IMR-90 (cell line): Measurements from ENCODE around the gene KHK. TPM values are rescaled to one million over a fixed set of nuclear protein-coding genes. Genes with fewer than 3 reads are reported as not detected.

Experiments used
- ATAC-seq: fragments of 200-7000 bp; cut with Tn5 transposase; 2 replicates; pipeline ENCODE4 v1.9.1; 2020; ENCODE audit warnings: low read depth, mild to moderate bottlenecking, moderate library complexity
- BruUV-seq: library from RNA; stranded (reverse); fragments of 400-500 nt; replicated peaks from 2 replicates; lab custom pipeline; 2021; lab: Mats Ljungman, UMichigan
- CTCF ChIA-PET: fragments of 300-600 bp; formaldehyde crosslinking; extraction: SDS; loops from one replicate; lab custom pipeline; 2021; ENCODE audit warnings: antibody characterized with exemption; lab: Yijun Ruan, JAX
- POLR2A ChIA-PET: fragments of 300-600 bp; sonication (Branson Sonifier 250); formaldehyde crosslinking; loops from one replicate; lab custom pipeline; 2022; ENCODE audit warnings: antibody characterized with exemption; ENCODE audit not compliant: unreplicated experiment; lab: Charles Lee
- DNase-seq: peaks from one replicate; pipeline ENCODE4 v3.0.0; 2013
- H2AFZ ChIP-seq: replicated peaks from 2 replicates; pipeline ENCODE3; 2013; ENCODE audit warnings: low read length, mild to moderate bottlenecking; ENCODE audit not compliant: poor library complexity
- H2AK5ac ChIP-seq: 2 replicates; pipeline ENCODE4 v1.6.1; 2013; ENCODE audit warnings: low read depth, low read length, inconsistent platforms
- H2AK9ac ChIP-seq: replicated peaks from 2 replicates; pipeline ENCODE3; 2013; ENCODE audit warnings: mild to moderate bottlenecking, low read depth, low read length, moderate library complexity; ENCODE audit not compliant: poor library complexity
- H2BK120ac ChIP-seq: 2 replicates; pipeline ENCODE4 v1.6.1; 2013; ENCODE audit warnings: low read depth, low read length, inconsistent platforms
- H2BK15ac ChIP-seq: 3 replicates; pipeline ENCODE4 v1.6.1; 2013; ENCODE audit warnings: low read depth, low read length, inconsistent platforms
- H2BK20ac ChIP-seq: 2 replicates; pipeline ENCODE4 v1.6.1; 2013; ENCODE audit warnings: low read depth, mild to moderate bottlenecking, inconsistent platforms, low read length, moderate library complexity
- H2BK5ac ChIP-seq: 2 replicates; pipeline ENCODE4 v1.6.1; 2013; ENCODE audit warnings: mild to moderate bottlenecking, low read depth, low read length, inconsistent platforms; ENCODE audit not compliant: poor library complexity, severe bottlenecking
- H3K14ac ChIP-seq: replicated peaks from 2 replicates; pipeline ENCODE4 v1.6.1; 2013; ENCODE audit warnings: low read depth, low read length, inconsistent platforms
- H3K18ac ChIP-seq: 2 replicates; pipeline ENCODE4 v1.6.1; 2013; ENCODE audit warnings: low read depth, low read length, control low read depth
- H3K23ac ChIP-seq: 2 replicates; pipeline ENCODE4 v1.6.1; 2013; ENCODE audit warnings: low read depth, low read length, inconsistent platforms
- H3K27ac ChIP-seq: 2 replicates; pipeline ENCODE4 v1.5.1; 2013; ENCODE audit warnings: mild to moderate bottlenecking, control low read depth, low read length; ENCODE audit not compliant: insufficient read depth
- H3K27me3 ChIP-seq: 2 replicates; pipeline ENCODE4 v1.6.1; 2013; ENCODE audit warnings: low read length; ENCODE audit not compliant: control insufficient read depth, insufficient read depth
- H3K36me3 ChIP-seq: 2 replicates; pipeline ENCODE4 v1.6.1; 2013; ENCODE audit warnings: low read length, mixed read lengths; ENCODE audit not compliant: control insufficient read depth, insufficient read depth
- H3K4ac ChIP-seq: 2 replicates; pipeline ENCODE4 v1.6.1; 2013; ENCODE audit warnings: low read depth, low read length, inconsistent platforms
- H3K4me1 ChIP-seq: 2 replicates; pipeline ENCODE4 v1.6.1; 2013; ENCODE audit warnings: low read length, mixed read lengths; ENCODE audit not compliant: control insufficient read depth, insufficient read depth
- H3K4me2 ChIP-seq: 2 replicates; pipeline ENCODE4 v1.6.1; 2013; ENCODE audit warnings: low read depth, mild to moderate bottlenecking, control low read depth, low read length, moderate library complexity
- H3K4me3 ChIP-seq: 2 replicates; pipeline ENCODE4 v1.5.1; 2013; ENCODE audit warnings: low read depth, mild to moderate bottlenecking, control low read depth, low read length, moderate library complexity; ENCODE audit not compliant: insufficient read depth
- H3K56ac ChIP-seq: 2 replicates; pipeline ENCODE4 v1.6.1; 2013; ENCODE audit warnings: low read length, inconsistent platforms; ENCODE audit not compliant: insufficient read depth; ENCODE audit errors: extremely low read depth
- H3K79me1 ChIP-seq, 2 experiments: 2 replicates each; pipeline ENCODE4 v1.6.1; 2013; ENCODE audit warnings: low read length in 2 of 2, inconsistent platforms in 1 of 2, low read depth in 1 of 2
- H3K9ac ChIP-seq: 2 replicates; pipeline ENCODE4 v1.6.1; 2013; ENCODE audit warnings: low read depth, low read length, control low read depth
- H3K9me1 ChIP-seq: 2 replicates; pipeline ENCODE4 v1.6.1; 2013; ENCODE audit warnings: low read length, inconsistent platforms; ENCODE audit not compliant: insufficient read depth
- H3K9me3 ChIP-seq: 2 replicates; pipeline ENCODE4 v1.6.1; 2013; ENCODE audit warnings: low read length; ENCODE audit not compliant: control insufficient read depth, insufficient read depth
- H4K20me1 ChIP-seq: 2 replicates; pipeline ENCODE4 v1.6.1; 2013; ENCODE audit warnings: low read length, inconsistent platforms; ENCODE audit not compliant: insufficient read depth
- H4K5ac ChIP-seq: 2 replicates; pipeline ENCODE4 v1.6.1; 2013; ENCODE audit warnings: mild to moderate bottlenecking, low read depth, low read length, control low read depth
- H4K8ac ChIP-seq, 2 experiments: 2 replicates each; pipeline ENCODE4 v1.6.1; 2013; ENCODE audit warnings: low read depth in 2 of 2, low read length in 2 of 2, control low read depth in 1 of 2, inconsistent platforms in 1 of 2
- H4K91ac ChIP-seq: 2 replicates; pipeline ENCODE4 v1.6.1; 2013; ENCODE audit warnings: low read depth, low read length, inconsistent platforms; ENCODE audit not compliant: insufficient read depth
- BHLHE40 ChIP-seq: fragments of 150-350 bp; IDR thresholded peaks from 2 replicates; pipeline ENCODE4 v1.6.1; 2016; ENCODE audit warnings: mild to moderate bottlenecking, low read depth, low read length
- CEBPB ChIP-seq: IDR thresholded peaks from 2 replicates; pipeline ENCODE4 v1.6.1; 2012; ENCODE audit warnings: low read depth, low read length, improper control_type of control experiment
- CHD1 ChIP-seq: IDR thresholded peaks from 2 replicates; pipeline ENCODE4 v1.6.1; 2012; ENCODE audit warnings: low read depth, low read length, improper control_type of control experiment
- FOS ChIP-seq: fragments of 150-350 bp; IDR thresholded peaks from 2 replicates; pipeline ENCODE4 v1.6.1; 2016; ENCODE audit warnings: low read depth, low read length
- MAFK ChIP-seq: IDR thresholded peaks from 2 replicates; pipeline ENCODE4 v1.6.1; 2012; ENCODE audit warnings: low read depth, low read length, improper control_type of control experiment
- MAZ ChIP-seq: IDR thresholded peaks from 2 replicates; pipeline ENCODE4 v1.6.1; 2012; ENCODE audit warnings: low read depth, mild to moderate bottlenecking, low read length, improper control_type of control experiment, moderate library complexity, borderline replicate concordance
- MXI1 ChIP-seq: IDR thresholded peaks from 2 replicates; pipeline ENCODE4 v1.6.1; 2012; ENCODE audit warnings: low read depth, mild to moderate bottlenecking, low read length, moderate library complexity, borderline replicate concordance
- NFE2L2 ChIP-seq: fragments of 150-350 bp; IDR thresholded peaks from 2 replicates; pipeline ENCODE4 v1.6.1; 2016; ENCODE audit warnings: low read depth, mild to moderate bottlenecking, low read length
- POLR2A ChIP-seq: IDR thresholded peaks from 2 replicates; pipeline ENCODE4 v1.6.1; 2012; ENCODE audit warnings: mild to moderate bottlenecking, low read depth, low read length
- RAD21 ChIP-seq: IDR thresholded peaks from 2 replicates; pipeline ENCODE4 v1.6.1; 2012; ENCODE audit warnings: low read length, improper control_type of control experiment
- RCOR1 ChIP-seq: IDR thresholded peaks from 2 replicates; pipeline ENCODE4 v1.6.1; 2012; ENCODE audit warnings: mild to moderate bottlenecking, low read length, improper control_type of control experiment; ENCODE audit not compliant: insufficient replicate concordance
- RFX5 ChIP-seq: IDR thresholded peaks from 2 replicates; pipeline ENCODE4 v1.8.0; 2012; ENCODE audit warnings: low read depth, mild to moderate bottlenecking, low read length, moderate library complexity
- SMC3 ChIP-seq: fragments of 150-350 bp; IDR thresholded peaks from 2 replicates; pipeline ENCODE4 v1.6.1; 2016; ENCODE audit warnings: low read depth, mild to moderate bottlenecking, antibody characterized with exemption, low read length, moderate library complexity
- whole genome bisulfite sequencing, 2 experiments: methylation state at CpG; one replicate each; pipeline versions ENCODE4 v1.1.5 to v1.1.7; 2013; ENCODE audit warnings: missing lambda C conversion rate in 2 of 2; ENCODE audit not compliant: insufficient read length in 1 of 2; ENCODE audit errors: extremely low coverage in 2 of 2; 5-methylcytosine and 5-hydroxymethylcytosine counted together
- dilution Hi-C: fragments of 300-500 bp; cut with HindIII; formaldehyde crosslinking; loops from one replicate; pipeline ENCODE4 v1.14.3; 2018; ENCODE audit warnings: low sequenced_read_pairs; ENCODE audit not compliant: unreplicated experiment
- in situ Hi-C: fragments of 300-500 bp; cut with MboI; formaldehyde crosslinking; loops from 3 replicates; pipeline ENCODE4 v1.14.3; 2019; ENCODE audit warnings: low sequenced_read_pairs, inconsistent platforms, mixed read lengths
- intact Hi-C: fragments of 100-400 bp; cut with micrococcal nuclease; formaldehyde crosslinking; loops from 2 replicates; pipeline ENCODE4 v1.10.0; 2022
- polyA plus RNA-seq, 3 experiments: library from polyadenylated mRNA; depleted of rRNA; stranded (reverse); fragments of >200 nt; gene quantifications; 2 replicates each; pipeline ENCODE4 v1.2.3, GENCODE V29; 2012; ENCODE audit warnings: low replicate concordance in 1 of 3
- total RNA-seq: library from RNA; depleted of rRNA; stranded (reverse); fragments of >200 nt; gene quantifications from 2 replicates; pipeline ENCODE4 v1.2.3, GENCODE V29; 2012
- TF ChIP-seq, protein P1 (sequence below): fragments of 150-350 bp; IDR thresholded peaks from 2 replicates; pipeline ENCODE4 v1.6.1; 2017; ENCODE audit warnings: mild to moderate bottlenecking, antibody characterized with exemption, low read length, low read depth
- TF ChIP-seq, protein P2 (sequence below): fragments of 150-350 bp; IDR thresholded peaks from 2 replicates; pipeline ENCODE4 v1.6.1; 2016; ENCODE audit warnings: low read depth, mild to moderate bottlenecking, low read length, moderate library complexity, borderline replicate concordance
- TF ChIP-seq, protein P3 (sequence below): conservative IDR thresholded peaks from 2 replicates; pipeline ENCODE4 v1.5.1; 2012; ENCODE audit warnings: mild to moderate bottlenecking, low read depth, low read length, improper control_type of control experiment

The KHK gene
- total and polyA plus RNA-seq, 2 of the 4 experiments (the other 2 are of a cell fraction), result 0.72 to 0.82 TPM

DNA sequence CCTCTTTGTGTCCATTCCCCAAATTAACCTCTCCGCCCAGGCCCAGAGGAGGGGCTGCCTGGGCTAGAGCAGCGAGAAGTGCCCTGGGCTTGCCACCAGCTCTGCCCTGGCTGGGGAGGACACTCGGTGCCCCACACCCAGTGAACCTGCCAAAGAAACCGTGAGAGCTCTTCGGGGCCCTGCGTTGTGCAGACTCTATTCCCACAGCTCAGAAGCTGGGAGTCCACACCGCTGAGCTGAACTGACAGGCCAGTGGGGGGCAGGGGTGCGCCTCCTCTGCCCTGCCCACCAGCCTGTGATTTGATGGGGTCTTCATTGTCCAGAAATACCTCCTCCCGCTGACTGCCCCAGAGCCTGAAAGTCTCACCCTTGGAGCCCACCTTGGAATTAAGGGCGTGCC lies 13.5 kb downstream of the KHK start:
- Histone ChIP-seq H4K8ac (no peak overlapping the region), H2BK5ac (no peak overlapping the region), H3K4me3 (no peak overlapping the region), H2BK120ac (no peak overlapping the region), H3K4me1 (0 out of 2 replicates have a peak, but pooled peaks cover 3% of the 10 kb centered on the region), H3K9ac (no peak overlapping the region), H3K9me1 (peaks cover 7% of the 10 kb centered on the region; the same call in 1 of the 2 replicates), H3K79me1 (no peaks in the 10 kb centered on the region), H3K27ac (no peak overlapping the region), H4K91ac (no peak overlapping the region), H3K27me3 (peaks cover 28% of the 10 kb centered on the region), H3K36me3 (no peaks in the 10 kb centered on the region), H2AK5ac (no peak overlapping the region), H3K23ac (no peak overlapping the region), H3K14ac (no peak overlapping the region), H2BK20ac (no peak overlapping the region), H4K5ac (no peak overlapping the region), H2BK15ac (no peak overlapping the region), H3K4ac (no peak overlapping the region), H4K20me1 (no peaks in the 10 kb centered on the region), H2AFZ (no peak overlapping the region), H3K4me2 (no peak overlapping the region), H3K9me3 (no peaks in the 10 kb centered on the region), H3K18ac (no peak overlapping the region), H3K56ac (no peak overlapping the region), H2AK9ac (no peak overlapping the region)
- ChIA-PET POLR2A (no interaction called here), CTCF (interaction anchor here (0.8 to 1.7 kb wide), 3 partner anchors 91 to 203 kb away, joined by 3 to 4 read pairs (median 3); no protein-coding TSS in a partner anchor)
- 71% methylated on average over 3 of the region's 10 CpGs; no CpG with 5 or more reads in 1 of the 2 experiments for WGBS, 2 experiments
- intact Hi-C loops, result no loop called here
- dilution Hi-C loops, result no loop called here
- BruUV-seq, result no TSS peak
- ATAC-seq, result no peak
- in situ Hi-C loops, result loop anchor here (5.0 kb wide), 1 partner anchor 97 kb away; no protein-coding TSS in a partner anchor
- TF ChIP-seq MAZ, result no peak
- TF ChIP-seq NFE2L2, result no peak
- no peak for TF ChIP-seq POLR2A
- no peak for TF ChIP-seq FOS
- TF ChIP-seq, protein P1, sequence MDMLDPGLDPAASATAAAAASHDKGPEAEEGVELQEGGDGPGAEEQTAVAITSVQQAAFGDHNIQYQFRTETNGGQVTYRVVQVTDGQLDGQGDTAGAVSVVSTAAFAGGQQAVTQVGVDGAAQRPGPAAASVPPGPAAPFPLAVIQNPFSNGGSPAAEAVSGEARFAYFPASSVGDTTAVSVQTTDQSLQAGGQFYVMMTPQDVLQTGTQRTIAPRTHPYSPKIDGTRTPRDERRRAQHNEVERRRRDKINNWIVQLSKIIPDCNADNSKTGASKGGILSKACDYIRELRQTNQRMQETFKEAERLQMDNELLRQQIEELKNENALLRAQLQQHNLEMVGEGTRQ, result no peak
- TF ChIP-seq SMC3, result no peak
- no peak for TF ChIP-seq CEBPB
- TF ChIP-seq MAFK, result no peak
- no peak for TF ChIP-seq BHLHE40
- TF ChIP-seq RFX5, result no peak
- TF ChIP-seq, protein P2, sequence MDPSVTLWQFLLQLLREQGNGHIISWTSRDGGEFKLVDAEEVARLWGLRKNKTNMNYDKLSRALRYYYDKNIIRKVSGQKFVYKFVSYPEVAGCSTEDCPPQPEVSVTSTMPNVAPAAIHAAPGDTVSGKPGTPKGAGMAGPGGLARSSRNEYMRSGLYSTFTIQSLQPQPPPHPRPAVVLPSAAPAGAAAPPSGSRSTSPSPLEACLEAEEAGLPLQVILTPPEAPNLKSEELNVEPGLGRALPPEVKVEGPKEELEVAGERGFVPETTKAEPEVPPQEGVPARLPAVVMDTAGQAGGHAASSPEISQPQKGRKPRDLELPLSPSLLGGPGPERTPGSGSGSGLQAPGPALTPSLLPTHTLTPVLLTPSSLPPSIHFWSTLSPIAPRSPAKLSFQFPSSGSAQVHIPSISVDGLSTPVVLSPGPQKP, result no peak
- no peak for TF ChIP-seq RAD21
- TF ChIP-seq MXI1, result no peak
- no peak for TF ChIP-seq CHD1
- no peak for TF ChIP-seq RCOR1
- TF ChIP-seq, protein P3, sequence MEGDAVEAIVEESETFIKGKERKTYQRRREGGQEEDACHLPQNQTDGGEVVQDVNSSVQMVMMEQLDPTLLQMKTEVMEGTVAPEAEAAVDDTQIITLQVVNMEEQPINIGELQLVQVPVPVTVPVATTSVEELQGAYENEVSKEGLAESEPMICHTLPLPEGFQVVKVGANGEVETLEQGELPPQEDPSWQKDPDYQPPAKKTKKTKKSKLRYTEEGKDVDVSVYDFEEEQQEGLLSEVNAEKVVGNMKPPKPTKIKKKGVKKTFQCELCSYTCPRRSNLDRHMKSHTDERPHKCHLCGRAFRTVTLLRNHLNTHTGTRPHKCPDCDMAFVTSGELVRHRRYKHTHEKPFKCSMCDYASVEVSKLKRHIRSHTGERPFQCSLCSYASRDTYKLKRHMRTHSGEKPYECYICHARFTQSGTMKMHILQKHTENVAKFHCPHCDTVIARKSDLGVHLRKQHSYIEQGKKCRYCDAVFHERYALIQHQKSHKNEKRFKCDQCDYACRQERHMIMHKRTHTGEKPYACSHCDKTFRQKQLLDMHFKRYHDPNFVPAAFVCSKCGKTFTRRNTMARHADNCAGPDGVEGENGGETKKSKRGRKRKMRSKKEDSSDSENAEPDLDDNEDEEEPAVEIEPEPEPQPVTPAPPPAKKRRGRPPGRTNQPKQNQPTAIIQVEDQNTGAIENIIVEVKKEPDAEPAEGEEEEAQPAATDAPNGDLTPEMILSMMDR, result no peak
- no peak for DNase-seq
